Fibroblast of lung (primary cell): Measurements from ENCODE around the gene CNTNAP5. TPM values are rescaled to one million over a fixed set of nuclear protein-coding genes. Genes with fewer than 3 reads are reported as not detected.

Experiments
- DNase-seq, 2 donors: peaks; one replicate each; pipeline versions ENCODE4 v3.0.0 to v3.0.0-alpha.2; 2010; ENCODE audit warnings: low read depth in 2 of 2
- H2AFZ ChIP-seq: 2 replicates; pipeline ENCODE4 v1.5.1; 2012; ENCODE audit warnings: low read length, control low read depth, inconsistent platforms
- H3K27ac ChIP-seq: 2 replicates; pipeline ENCODE4 v1.5.1; 2011; ENCODE audit warnings: low read length, control low read depth; ENCODE audit not compliant: insufficient read depth
- H3K27me3 ChIP-seq: 2 replicates; pipeline ENCODE4 v1.5.1; 2011; ENCODE audit warnings: mild to moderate bottlenecking, low read length; ENCODE audit not compliant: control insufficient read depth, insufficient read depth
- H3K36me3 ChIP-seq: 2 replicates; pipeline ENCODE4 v1.5.1; 2011; ENCODE audit warnings: low read length; ENCODE audit not compliant: control insufficient read depth, insufficient read depth
- H3K4me1 ChIP-seq: 2 replicates; pipeline ENCODE4 v1.5.1; 2011; ENCODE audit warnings: low read length; ENCODE audit not compliant: control insufficient read depth, insufficient read depth; ENCODE audit errors: extremely low read depth
- H3K4me2 ChIP-seq: 2 replicates; pipeline ENCODE4 v1.5.1; 2011; ENCODE audit warnings: low read length, control low read depth; ENCODE audit not compliant: insufficient read depth; ENCODE audit errors: extremely low read depth
- H3K4me3 ChIP-seq, 4 experiments: fragments of 200-600 bp in 1 of 4; sonication (generic) in 1 of 4; replicated peaks in 1 of 4; 2 replicates each; pipeline ENCODE4 v1.5.1; 2011 to 2016; ENCODE audit warnings: low read length in 4 of 4, low read depth in 3 of 4, mild to moderate bottlenecking in 3 of 4, control low read depth in 2 of 4, inconsistent platforms in 1 of 4, mixed read lengths in 1 of 4; ENCODE audit not compliant: insufficient read depth in 1 of 4; ENCODE audit errors: control extremely low read depth in 1 of 4
- H3K79me2 ChIP-seq: 2 replicates; pipeline ENCODE4 v1.5.1; 2012; ENCODE audit warnings: mild to moderate bottlenecking, low read length, inconsistent platforms; ENCODE audit not compliant: control insufficient read depth, insufficient read depth
- H3K9ac ChIP-seq: 2 replicates; pipeline ENCODE4 v1.5.1; 2011; ENCODE audit warnings: mild to moderate bottlenecking, low read length, control low read depth; ENCODE audit not compliant: insufficient read depth
- H3K9me3 ChIP-seq: 2 replicates; pipeline ENCODE4 v1.5.1; 2012; ENCODE audit warnings: low read depth, low read length; ENCODE audit not compliant: control insufficient read depth, insufficient read depth
- H4K20me1 ChIP-seq: 2 replicates; pipeline ENCODE4 v1.5.1; 2011; ENCODE audit warnings: low read length; ENCODE audit not compliant: control insufficient read depth, insufficient read depth; ENCODE audit errors: extremely low read depth
- EZH2 ChIP-seq: IDR thresholded peaks from 2 replicates; pipeline ENCODE4 v1.5.1; 2012; ENCODE audit warnings: low read length, control low read depth, mild to moderate bottlenecking; ENCODE audit errors: missing control alignments
- polyA plus RNA-seq, 2 donors: library from polyadenylated mRNA; depleted of rRNA in 1 of 2; stranded (reverse) in 1 of 2; unstranded in 1 of 2; fragments of >200 nt; gene quantifications; 2 replicates each; pipeline ENCODE4 v1.2.1, GENCODE V29; 2011 to 2012; ENCODE audit warnings: missing spikeins in 1 of 2
- total RNA-seq: library from RNA; depleted of rRNA; stranded (reverse); fragments of >200 nt; gene quantifications from 2 replicates; pipeline ENCODE4 v1.2.1, GENCODE V29; 2014
- TF ChIP-seq, protein P1 (sequence below), 2 donors: IDR thresholded peaks in 1 of 2; conservative IDR thresholded peaks in 1 of 2; 1 replicate in 1 of 2; 2 replicates in 1 of 2; pipeline ENCODE4 v1.5.1; 2011 to 2012; ENCODE audit warnings: low read length in 2 of 2, control low read depth in 1 of 2, inconsistent platforms in 1 of 2, low read depth in 1 of 2, mild to moderate bottlenecking in 1 of 2

Gene CNTNAP5
- total and polyA plus RNA-seq, 2 donors (not counting 1 experiment from before 2014, with no cell fraction given): not detected

DNA sequence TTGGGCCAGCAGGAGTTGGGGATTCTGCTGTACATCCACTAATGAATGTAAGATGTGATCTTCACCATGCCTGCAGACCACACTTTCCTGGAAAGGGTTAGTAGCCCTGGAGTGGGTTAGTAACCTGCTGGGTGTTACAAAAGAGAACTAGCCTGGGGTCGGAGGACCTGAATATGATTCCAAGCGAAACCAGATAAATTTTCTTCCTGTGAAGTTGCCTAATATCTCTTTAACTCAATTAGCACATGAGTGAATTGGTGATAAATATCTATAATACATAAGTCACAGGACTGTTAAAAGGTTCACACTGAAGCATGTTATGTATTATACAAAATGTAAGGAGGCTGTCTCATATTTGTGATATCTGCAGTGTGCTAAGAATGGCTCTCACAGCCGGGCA is 291.0 kb downstream of the CNTNAP5 start:
- no peak overlapping the region for H2AFZ ChIP-seq
- H3K79me2 ChIP-seq: no peaks in the 10 kb centered on the region
- TF ChIP-seq EZH2: no peak
- TF ChIP-seq, protein P1, sequence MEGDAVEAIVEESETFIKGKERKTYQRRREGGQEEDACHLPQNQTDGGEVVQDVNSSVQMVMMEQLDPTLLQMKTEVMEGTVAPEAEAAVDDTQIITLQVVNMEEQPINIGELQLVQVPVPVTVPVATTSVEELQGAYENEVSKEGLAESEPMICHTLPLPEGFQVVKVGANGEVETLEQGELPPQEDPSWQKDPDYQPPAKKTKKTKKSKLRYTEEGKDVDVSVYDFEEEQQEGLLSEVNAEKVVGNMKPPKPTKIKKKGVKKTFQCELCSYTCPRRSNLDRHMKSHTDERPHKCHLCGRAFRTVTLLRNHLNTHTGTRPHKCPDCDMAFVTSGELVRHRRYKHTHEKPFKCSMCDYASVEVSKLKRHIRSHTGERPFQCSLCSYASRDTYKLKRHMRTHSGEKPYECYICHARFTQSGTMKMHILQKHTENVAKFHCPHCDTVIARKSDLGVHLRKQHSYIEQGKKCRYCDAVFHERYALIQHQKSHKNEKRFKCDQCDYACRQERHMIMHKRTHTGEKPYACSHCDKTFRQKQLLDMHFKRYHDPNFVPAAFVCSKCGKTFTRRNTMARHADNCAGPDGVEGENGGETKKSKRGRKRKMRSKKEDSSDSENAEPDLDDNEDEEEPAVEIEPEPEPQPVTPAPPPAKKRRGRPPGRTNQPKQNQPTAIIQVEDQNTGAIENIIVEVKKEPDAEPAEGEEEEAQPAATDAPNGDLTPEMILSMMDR (conservative IDR thresholded peaks at IDR 0.05 in 1 of 2, IDR thresholded peaks at IDR 0.05 in 1 of 2; ENCODE audit: low read depth in 1 of 2, low read length in 2 of 2): no peak
- H3K36me3 ChIP-seq: no peaks in the 10 kb centered on the region
- H3K4me1 ChIP-seq: no peaks in the 10 kb centered on the region
- DNase-seq: no peak
- no peaks in the 10 kb centered on the region for H3K27me3 ChIP-seq
- no peaks in the 10 kb centered on the region for H3K9me3 ChIP-seq
- no peaks in the 10 kb centered on the region for H4K20me1 ChIP-seq
- no peak overlapping the region for H3K9ac ChIP-seq
- no peak overlapping the region for H3K27ac ChIP-seq
- no peak overlapping the region for H3K4me3 ChIP-seq
- H3K4me2 ChIP-seq: no peak overlapping the region

- no peaks in the 10 kb centered on the region for H3K9me3 ChIP-seq
- no peak overlapping the region for H3K9ac ChIP-seq
- peak in 1 of 2 donors; percentile 3 for DNase-seq
- no peaks in the 10 kb centered on the region for H3K79me2 ChIP-seq
- H3K27ac ChIP-seq: no peak overlapping the region
- H3K36me3 ChIP-seq: no peaks in the 10 kb centered on the region
- no peak overlapping the region for H3K4me3 ChIP-seq
- H3K27me3 ChIP-seq: no peaks in the 10 kb centered on the region
- H4K20me1 ChIP-seq: no peaks in the 10 kb centered on the region
- H3K4me1 ChIP-seq: no peaks in the 10 kb centered on the region
- H2AFZ ChIP-seq: no peak overlapping the region
- no peak for TF ChIP-seq EZH2
- TF ChIP-seq, protein P1 (conservative IDR thresholded peaks at IDR 0.05 in 1 of 2, IDR thresholded peaks at IDR 0.05 in 1 of 2; ENCODE audit: low read depth in 1 of 2, low read length in 2 of 2): no peak
- H3K4me2 ChIP-seq: no peak overlapping the region
Measured at GRCh38 chr2:124316881-124317605, 292.0 kb downstream of the CNTNAP5 start.

DNA sequence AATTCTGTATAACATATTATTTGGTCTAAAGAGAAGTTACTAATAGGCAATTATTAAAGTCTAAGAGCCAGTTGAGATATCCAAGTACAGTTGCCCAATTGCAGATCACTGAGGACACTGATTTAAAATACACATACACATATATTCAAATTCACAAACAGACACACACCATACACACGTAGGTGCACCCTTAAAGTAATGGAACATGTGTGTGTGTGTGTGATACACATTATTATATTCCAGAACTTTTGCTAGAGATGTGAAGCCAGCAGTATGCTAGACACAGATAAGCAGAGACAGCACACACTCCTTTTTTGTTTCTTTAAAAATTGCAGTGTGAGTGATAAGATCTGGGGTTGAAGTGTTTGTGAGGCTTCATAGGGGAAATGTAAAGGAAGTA is 292.5 kb downstream of the CNTNAP5 start:
- Histone ChIP-seq H4K20me1 (no peaks in the 10 kb centered on the region), H3K9me3 (no peaks in the 10 kb centered on the region), H3K4me2 (no peak overlapping the region), H3K79me2 (no peaks in the 10 kb centered on the region), H2AFZ (no peak overlapping the region), H3K4me3 (no peak overlapping the region), H3K27me3 (no peaks in the 10 kb centered on the region), H3K27ac (no peak overlapping the region), H3K36me3 (no peaks in the 10 kb centered on the region), H3K9ac (no peak overlapping the region), H3K4me1 (no peaks in the 10 kb centered on the region)
- DNase-seq: no peak
- TF ChIP-seq EZH2: no peak
- TF ChIP-seq, protein P1 (conservative IDR thresholded peaks at IDR 0.05 in 1 of 2, IDR thresholded peaks at IDR 0.05 in 1 of 2; ENCODE audit: low read depth in 1 of 2, low read length in 2 of 2): no peak
